HG03196 (cell line): ENCODE measurements around the gene SCARB1.

Experiments
- ATAC-seq: cut with Tn5 transposase; IDR thresholded peaks from one replicate; pipeline ENCODE4 v1.9.1; 2021; ENCODE audit not compliant: unreplicated experiment

SCARB1 gene

DNA sequence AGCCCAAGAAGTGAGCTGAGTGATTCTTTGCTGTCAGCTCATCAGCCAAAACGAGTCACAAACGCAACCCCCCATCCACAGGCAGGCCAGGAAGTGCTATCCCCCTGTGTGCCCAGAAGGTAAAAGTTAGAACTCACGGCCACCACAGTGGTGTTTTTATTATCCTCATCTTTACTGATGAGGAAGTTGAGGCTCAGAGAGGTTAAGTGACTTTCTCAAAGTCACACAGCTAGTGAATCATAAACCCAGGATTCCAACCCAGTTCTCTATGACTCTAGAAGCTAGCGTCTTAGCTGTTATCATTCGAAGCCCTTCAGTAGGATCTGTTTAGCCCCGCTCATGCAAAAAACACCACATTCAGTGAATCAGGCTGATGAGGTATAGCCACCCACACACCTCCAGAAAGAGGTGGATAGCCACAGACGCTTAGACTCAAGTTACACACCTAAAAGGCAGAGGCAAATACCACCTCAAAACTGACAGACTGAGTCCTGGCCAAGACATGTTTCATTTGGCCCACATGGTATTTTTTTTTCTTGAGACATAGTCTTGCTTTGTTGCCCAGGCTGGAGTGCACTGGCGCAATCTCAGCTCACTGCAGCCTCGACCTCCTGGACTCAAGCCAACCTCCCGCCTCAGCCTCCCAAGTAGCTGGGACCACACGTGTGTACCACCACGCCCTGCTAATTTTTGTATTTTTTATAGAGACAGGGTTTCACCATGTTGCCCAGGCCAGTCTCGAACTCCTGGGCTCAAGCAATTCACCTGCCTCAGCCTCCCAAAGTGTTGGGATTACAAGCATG, 100.7 kb downstream of the SCARB1 start:
- ATAC-seq = no peak

DNA sequence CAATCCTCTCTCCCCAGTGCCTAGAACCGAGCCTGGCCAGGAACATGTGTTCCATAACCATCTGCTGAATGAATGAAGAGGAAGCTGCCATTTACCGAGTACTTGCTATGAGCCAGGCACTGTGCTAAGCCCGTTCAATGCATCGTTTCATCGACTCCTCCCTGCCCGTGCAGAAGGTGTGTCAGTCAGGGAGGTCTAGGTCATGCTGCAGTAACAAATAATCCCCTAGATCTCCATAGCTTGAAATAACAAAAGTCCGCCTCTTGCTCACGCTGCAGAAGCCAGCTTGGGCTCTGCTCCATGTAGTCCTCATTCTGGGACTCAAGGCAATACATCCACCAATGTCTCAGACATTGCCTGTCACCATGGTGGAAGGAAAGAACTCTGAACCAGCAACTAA, 101.3 kb downstream of the SCARB1 start:
- no peak for ATAC-seq

DNA sequence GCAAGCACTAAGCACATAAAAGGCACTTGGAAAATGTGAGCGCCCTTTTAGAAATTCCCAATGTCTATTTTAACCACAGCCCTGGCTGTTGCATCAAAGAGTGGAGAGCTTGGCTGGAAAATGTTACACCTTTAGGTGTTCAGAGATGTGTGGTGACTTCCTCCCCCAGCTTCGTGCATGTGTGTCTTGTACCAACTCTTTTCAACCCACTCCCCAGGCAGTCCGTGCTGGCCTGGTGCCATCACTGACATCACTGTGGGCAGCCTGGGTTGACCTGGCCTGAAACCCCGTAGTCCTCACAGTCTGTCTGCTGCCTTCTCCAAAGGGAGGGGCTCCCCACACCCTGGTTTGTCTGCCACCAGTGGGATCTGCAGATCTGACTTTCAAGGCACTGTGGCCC, 101.8 kb downstream of the SCARB1 start:
- no peak for ATAC-seq

DNA sequence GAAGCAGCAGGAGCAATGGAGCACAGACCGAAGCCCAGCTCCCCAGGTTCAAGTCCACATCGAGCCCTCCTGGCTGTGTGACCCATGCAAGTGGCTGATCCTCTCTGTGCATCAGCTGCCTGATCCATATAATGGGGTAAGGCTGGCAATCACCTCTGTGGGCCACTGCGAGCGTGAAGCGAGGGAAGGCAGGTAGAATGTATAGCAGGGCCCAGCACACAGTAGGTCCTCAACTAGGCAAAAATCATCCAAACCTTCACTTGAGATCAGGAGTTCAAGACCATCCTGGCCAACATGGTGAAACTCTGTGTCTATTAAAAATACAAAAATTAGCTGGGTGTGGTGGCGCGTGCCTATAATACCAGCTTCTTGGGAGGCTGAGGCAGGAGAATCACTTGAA, 102.6 kb downstream of the SCARB1 start:
- no peak for ATAC-seq

DNA sequence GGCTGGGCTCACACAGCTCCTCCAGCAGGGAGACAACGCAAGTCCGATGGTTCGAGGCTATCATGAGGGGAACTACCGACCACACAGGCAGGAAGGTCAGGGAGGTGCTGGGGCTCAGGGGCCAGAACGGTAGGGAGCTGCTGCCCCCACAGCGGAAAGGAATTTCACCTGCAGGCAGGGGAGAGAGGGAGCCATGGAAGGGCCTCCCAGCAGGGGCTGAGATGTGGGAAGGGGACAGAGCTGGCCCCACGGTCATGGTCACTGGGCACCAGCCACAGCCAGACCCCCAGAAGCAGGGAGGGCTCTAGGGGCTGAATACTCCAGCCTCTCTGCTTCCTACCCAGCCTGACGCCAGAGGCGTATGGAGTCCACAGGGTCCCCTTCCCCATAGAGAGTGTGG, 103.1 kb downstream of the SCARB1 start:
- ATAC-seq = no peak

DNA sequence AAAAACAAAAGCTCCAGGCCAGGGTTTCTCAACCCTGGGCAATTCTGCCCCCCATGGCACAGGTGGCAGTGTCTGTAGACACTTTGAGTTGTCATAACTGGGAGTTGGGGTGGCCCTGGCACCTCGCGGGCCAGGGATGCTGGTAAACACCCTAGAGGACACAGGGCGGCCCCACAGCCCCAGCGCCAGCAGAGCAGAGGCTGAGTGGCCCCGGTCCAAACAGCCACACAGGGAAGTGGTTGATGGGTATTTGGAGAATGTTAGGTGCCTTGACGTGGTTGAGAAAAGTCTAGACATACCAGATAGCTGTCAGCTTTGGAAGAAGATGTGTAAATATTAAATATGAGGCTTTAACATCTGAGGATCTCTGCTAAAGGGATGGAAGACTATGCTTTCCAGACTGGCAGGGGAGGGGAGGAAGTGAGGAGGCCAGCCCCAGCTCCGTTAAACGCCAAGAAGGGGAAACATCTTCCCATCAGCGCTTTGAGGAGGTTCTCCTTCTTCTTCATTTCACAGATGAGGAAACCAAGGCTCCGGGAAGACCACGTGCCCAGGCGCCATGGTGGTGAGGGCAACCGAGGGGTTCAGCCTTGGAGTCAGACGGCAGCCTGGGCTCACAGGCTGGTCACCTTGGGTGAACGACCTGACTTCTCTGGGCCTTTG, 103.7 kb downstream of the SCARB1 start:
- ATAC-seq = no peak

DNA sequence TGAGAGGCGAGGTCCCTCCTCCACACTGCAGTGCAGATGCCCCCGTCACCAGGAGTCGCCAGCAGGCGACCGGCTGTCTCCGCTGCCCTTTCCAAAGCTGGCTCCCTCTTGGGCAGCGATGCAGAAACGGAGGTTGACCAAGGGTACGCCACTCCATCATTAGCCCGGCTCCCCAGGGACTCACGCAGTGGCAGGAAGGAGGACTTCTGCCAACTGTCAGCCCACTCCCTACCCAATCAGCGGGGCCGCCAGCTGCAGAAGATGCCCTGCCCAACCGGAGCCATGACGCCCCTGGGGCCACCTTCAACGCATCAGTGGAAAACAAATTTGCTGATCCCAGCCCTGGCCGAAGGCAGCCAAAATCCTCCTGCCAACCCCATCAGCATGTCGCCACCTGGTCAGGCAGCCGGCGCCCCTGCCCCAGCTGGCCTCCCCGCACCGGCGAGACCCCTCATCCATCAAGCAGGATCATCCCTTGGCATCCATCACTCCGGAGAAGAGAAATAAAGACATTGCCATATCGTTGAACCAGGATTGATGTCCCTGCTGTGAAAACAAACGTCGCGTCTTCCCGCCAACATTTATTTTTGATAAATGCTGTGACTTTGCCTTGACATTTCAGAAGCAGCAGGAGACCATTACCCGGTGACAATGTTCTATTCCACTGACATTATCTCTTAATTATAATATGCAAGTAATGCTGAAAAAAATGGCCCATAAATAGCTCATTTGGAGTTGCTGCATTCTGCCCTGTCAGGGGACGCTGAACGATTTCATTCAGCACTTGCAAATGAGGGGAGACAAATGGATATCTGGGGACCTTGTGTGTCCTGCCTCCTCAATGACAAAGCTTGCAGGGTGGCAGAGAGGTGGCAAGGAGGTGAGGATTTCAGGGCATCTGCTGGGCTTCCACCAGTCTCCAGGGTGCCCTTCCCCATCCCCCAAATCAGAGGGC, 105.1 kb downstream of the SCARB1 start:
- ATAC-seq = no peak

DNA sequence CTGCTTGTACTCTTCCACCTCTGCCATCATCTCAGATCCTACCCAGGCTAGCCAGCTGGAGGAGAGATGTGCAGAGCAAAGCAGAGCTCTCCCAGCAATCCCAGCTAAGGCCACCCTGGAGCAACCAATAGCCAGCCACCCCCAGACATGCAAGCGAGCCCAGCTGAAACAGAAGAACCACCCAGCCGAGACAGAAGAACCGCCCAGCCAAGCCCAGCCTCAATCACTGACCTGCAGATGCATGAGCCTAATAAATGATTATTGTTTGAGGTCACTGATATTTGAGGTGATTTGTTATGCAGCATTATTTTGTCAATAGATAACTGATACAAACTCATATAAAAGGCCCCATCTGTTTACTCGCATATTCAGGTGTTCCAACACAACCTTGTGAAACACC, 106.3 kb downstream of the SCARB1 start:
- ATAC-seq = no peak

DNA sequence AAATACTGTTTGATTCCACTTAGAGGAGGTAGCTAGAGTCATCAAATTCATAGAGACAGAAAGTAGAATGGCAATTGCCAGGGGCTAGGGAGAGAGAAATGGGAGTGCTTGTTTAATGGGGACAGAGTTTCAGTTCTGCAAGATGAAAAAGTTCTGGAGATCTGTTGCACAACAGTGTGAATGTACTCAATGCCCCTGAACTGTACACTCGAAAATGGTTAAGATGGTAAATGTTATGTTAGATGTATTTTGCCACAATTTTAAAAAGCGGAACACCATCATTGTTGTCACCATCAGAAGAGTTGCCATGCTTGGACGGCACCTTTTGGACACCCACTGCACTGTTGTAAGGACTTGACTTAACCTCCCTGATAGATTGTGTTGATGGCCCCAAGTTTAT, 106.9 kb downstream of the SCARB1 start:
- ATAC-seq = no peak

DNA sequence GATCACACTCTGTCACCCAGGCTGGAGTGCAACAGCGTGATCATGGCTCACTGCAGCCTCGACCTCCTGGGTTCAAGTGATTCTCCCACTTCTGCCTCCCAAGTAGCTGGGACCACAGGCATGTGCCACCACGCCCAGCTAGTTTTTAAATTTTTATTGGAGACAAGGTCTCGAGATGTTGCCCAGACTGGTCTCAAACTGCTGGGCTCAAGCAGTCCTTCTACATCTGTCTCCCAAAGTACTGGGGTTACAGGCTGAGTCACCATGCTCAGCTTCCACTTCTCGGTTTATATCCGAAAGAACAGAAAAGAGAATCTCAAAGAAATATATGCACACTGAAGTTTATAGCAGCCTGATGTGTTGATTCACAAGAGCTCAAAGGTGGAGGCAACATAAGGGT, 107.5 kb downstream of the SCARB1 start:
- no peak for ATAC-seq

DNA sequence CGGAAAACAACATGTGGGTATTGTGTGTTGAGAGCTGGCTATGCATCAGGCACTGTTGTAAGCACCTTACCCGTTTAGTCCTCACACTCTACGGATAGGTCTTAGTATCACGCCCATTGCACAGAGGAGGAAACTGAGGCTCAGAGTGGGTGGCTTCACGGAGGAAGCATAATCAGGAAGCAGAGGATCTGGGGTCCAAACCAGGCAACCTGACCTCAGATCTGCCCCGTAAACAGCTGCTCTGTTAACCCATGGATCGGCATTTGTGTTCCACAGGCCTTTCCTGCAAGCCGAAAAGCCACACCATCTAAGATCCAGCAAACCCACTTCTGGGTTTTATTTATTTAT, 107.9 kb downstream of the SCARB1 start:
- no peak for ATAC-seq

DNA sequence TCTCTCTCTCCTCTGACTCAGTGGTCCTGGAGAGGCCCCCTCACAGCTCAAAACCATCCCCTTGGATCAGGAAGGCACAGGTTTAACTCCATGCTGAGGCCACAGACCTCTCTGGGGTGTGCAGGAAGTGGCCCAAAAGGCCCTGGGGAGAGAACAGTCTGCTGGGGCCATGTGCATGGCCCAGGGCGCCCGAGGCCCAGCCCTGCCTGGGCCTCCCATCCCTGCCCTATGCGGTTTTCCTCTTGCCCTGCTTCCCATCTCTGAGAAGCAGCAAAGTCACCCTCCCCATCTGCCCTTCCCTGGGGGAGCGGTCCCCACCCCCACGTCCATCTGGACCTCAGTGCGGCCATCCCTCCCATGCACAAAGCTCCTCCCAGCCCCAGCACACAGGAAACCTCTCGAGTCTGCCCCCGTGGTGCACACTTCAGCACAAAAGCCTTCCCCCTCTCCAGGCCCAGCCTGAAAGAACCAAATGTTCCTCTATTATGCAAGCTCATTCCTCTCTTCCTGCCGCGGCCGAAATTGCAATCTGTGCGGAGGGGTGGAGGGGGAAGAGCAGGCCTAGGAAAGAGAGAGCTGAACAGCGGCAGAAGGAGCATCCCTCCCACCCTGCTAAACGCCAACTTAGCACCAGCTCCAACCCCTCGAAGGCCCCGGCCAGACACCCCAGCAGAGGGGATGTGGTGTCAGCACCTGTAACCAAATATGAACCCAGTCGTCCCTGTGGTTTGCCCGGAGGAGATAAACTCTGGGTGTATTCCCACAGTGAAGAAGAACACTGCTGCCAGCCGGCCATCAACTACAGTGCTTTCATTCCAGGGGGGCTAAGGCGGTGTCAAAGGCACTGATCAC, 108.5 kb downstream of the SCARB1 start:
- ATAC-seq = no peak

DNA sequence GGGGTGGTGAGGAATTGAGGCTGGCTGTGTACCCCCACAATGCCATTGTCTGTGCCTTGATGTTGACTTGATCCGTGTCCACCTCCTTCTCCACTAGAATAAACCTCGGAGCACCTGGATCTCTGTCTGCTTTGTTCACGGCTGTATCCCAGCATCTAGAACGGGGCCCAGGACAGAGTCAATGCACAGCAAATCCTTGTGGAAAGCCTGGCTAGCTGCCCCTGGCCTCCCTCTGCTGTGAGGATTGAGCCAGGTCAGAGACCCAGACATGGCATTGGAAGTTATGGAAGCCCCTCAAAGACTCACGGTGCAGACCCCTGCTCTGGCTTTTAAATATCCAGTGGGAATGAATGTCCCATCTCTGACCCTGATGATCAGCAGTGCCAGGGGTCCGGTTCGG, 109.2 kb downstream of the SCARB1 start:
- no peak for ATAC-seq

DNA sequence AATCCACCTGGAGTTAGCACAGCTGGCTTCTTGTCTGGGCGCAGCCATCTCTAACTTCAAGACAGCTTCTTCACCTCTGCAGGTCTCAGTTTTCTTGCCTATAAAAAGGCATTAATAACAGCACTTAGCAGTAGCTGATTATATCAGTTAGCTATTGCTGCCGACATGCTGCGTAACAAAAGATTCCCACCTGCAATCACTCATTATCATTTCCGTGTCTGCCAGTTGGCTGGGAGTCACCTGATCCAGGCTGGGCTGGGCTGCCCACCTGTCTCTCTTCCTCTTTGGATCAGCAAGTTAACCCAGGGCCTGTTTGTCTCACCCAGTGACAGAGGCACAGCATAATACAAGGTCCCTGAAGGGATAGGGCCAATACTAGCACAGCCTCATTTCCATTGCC, 109.7 kb downstream of the SCARB1 start:
- ATAC-seq = no peak

DNA sequence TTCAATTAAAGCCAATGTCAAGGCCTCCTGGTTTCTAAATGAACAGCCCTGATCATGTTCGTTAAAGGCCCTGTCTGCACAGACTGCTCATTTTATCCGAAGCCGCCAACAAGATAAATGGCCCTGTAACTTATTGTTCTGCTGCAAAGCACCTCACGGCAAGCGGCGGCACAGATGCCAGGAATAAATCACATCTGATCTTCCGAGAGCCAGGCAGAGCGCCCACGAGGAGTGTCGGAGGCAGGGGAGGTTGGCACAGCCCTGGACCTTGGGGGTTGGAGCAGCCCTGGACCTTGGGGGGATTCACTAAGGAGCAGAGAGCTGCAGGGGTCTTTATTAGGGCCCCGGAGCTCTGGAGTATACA, 110.5 kb downstream of the SCARB1 start:
- no peak for ATAC-seq

DNA sequence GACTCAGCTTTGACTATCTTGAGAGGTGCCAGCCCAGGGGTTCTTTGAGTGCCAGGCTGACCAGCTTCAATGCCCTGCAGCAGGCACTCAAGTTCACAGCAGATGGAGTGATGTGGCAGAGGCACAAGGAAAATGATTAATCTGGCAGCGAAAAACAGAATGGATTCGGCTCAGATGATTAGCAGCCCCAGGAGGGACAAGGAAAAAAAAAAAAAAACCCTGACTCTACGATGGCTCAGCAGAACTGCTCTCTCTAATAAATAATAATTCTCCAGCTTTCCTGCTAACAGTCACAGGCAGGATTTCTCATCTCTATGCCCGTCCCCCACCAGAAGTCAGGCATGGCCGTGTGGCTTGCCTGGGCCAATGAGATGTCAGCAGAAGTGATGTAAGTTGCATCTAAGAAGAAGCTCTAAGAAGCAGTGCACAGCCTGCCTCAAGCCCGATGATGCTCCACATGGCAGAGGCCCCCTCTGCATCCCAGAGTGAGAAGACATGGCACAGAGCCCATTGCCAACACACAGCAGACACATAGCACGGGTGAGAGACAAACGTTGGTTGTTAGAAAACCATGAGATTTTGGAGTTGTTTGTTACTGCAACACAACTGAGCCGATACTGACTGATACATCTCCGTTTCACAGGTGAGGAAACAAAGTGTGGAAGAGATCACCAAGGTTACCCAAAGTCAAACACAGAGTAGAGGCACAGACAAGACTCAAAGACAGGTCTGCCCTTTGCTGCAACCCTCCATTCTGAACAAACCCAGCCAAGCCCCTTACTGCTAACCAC, 111.0 kb downstream of the SCARB1 start:
- ATAC-seq = no peak

DNA sequence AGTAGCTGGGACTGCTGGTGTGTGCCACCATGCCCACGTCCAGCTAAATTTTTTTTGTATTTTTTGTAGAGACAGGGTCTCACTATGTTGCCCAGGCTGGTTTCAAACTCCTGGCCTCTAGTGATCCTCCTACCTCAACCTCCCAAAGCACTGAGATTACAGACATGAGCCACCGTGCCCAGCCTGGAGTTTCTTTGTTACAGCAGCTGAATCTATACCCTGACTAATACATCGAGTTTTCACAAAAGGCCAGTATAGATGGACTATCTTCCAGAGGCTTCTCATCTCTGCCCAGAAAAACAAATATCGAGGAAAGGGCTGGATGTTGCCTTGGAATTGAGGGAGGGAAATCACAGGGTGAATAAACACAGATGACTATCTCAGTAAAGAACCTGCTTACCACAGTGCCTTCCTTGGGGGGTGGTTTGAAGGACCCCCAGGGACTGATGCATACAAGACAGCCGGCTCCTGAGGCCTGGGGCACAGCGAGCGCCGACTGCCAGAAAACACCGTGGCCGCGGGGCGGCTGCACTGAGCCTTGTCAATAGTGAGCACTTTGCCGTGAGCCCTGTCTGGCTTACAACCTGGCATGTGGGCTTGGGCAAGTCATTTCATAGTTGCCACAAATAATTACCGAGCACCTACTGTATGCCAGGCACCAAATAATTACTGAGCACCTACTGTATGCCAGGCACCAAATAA, 111.9 kb downstream of the SCARB1 start:
- no peak for ATAC-seq

DNA sequence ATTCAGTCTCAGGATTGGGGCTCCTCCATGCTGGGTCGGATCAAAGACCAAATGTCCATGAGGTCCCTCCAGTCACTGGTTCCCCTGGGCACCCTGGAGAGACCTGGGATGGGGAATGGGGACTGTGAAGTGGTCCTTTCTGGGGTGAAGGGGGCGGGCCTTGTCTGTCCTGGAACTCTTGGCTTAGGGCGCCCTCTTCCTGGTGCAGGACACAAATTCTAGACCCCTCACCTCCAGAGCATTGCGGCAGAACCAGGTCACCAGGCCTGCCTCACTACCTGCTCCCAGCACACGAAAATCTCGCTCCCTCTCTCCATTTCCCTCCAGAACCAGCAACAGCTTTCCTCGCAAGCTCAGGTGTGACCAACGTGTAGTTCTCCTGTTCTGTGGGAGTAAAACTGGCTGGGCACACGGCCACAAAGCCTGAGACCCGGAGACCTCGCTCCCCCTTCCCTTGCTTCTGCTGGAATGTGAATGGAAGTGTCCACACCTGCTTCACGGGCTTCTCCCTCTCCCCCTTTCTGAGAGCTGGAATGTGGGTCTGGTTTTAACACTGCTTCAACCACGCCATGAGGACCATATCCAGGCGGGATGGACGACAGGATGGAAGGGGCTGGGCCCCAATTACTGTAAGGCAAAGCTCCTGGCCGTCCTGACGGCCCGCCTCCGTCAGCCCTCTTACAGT, 112.7 kb downstream of the SCARB1 start:
- ATAC-seq = no peak

DNA sequence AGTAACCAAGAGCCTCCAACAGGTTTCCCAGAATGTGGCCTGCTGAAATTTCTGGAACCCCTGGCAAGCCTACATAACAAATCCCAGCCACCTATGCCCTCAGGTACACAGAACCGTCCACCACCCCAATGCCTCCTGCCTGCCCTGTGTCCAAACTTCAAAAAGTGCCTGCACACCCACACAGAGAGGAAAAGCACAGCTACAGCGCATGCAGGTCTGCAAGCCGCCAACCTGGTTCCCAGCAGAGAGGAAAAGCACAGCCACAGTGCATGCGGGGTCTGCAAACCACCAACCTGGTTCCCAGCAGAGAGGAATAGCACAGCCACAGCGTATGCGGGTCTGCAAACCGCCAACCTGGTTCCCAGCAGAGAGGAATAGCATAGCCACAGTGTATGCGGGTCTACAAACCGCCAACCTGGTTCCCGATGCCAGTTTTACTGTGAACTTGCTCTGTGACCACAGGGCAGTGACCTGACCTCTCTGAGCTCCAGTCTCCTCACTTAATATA, 113.5 kb downstream of the SCARB1 start:
- no peak for ATAC-seq
